ENCODE results near the gene TGFBR3. TPM values are rescaled to one million over a fixed set of nuclear protein-coding genes. Genes with fewer than 3 reads are reported as not detected.

Gene TGFBR3
- total RNA-seq, 1 donor from 2014 or later, result 6.9 TPM

GRCh38 chr1:91777630-91778300 lies 108.2 kb downstream of the TGFBR3 start:
- no peak for DNase-seq

- no peak for DNase-seq
Observed at GRCh38 chr1:91777196-91777595, 108.8 kb downstream of the TGFBR3 start.

GRCh38 chr1:91776068-91776794 lies 109.7 kb downstream of the TGFBR3 start:
- DNase-seq, result no peak

- no peak for DNase-seq
Observed at GRCh38 chr1:91775227-91775626, 110.7 kb downstream of the TGFBR3 start.

- DNase-seq, result no peak
Observed at GRCh38 chr1:91774520-91775203, 111.3 kb downstream of the TGFBR3 start.

- DNase-seq, result no peak
Observed at GRCh38 chr1:91771717-91772116, 114.2 kb downstream of the TGFBR3 start.

GRCh38 chr1:91770667-91771268 lies 115.2 kb downstream of the TGFBR3 start:
- DNase-seq, result no peak

GRCh38 chr1:91769742-91770141 lies 116.2 kb downstream of the TGFBR3 start:
- DNase-seq, result no peak

GRCh38 chr1:91768786-91769725 lies 116.9 kb downstream of the TGFBR3 start:
- DNase-seq, result no peak

GRCh38 chr1:91768120-91768519 lies 117.8 kb downstream of the TGFBR3 start:
- no peak for DNase-seq

- no peak for DNase-seq
Observed at GRCh38 chr1:91766883-91767282, 119.1 kb downstream of the TGFBR3 start.

- no peak for DNase-seq
Observed at GRCh38 chr1:91765880-91766443, 120.0 kb downstream of the TGFBR3 start.

GRCh38 chr1:91765293-91765692 lies 120.7 kb downstream of the TGFBR3 start:
- no peak for DNase-seq

GRCh38 chr1:91764471-91765115 lies 121.4 kb downstream of the TGFBR3 start:
- DNase-seq, result no peak

- no peak for DNase-seq
Observed at GRCh38 chr1:91763252-91763651, 122.7 kb downstream of the TGFBR3 start.

- no peak for DNase-seq
Observed at GRCh38 chr1:91761295-91761721, 124.6 kb downstream of the TGFBR3 start.

GRCh38 chr1:91760512-91760911 lies 125.4 kb downstream of the TGFBR3 start:
- no peak for DNase-seq

GRCh38 chr1:91759076-91759475 lies 126.9 kb downstream of the TGFBR3 start:
- DNase-seq, result no peak

- DNase-seq, result no peak
Observed at GRCh38 chr1:91757763-91758460, 128.0 kb downstream of the TGFBR3 start.

GRCh38 chr1:91755702-91756287 lies 130.2 kb downstream of the TGFBR3 start:
- DNase-seq, result no peak

All from occipital lobe (tissue), 2 donors.